ENCODE data around the gene HIPK4.

DNA sequence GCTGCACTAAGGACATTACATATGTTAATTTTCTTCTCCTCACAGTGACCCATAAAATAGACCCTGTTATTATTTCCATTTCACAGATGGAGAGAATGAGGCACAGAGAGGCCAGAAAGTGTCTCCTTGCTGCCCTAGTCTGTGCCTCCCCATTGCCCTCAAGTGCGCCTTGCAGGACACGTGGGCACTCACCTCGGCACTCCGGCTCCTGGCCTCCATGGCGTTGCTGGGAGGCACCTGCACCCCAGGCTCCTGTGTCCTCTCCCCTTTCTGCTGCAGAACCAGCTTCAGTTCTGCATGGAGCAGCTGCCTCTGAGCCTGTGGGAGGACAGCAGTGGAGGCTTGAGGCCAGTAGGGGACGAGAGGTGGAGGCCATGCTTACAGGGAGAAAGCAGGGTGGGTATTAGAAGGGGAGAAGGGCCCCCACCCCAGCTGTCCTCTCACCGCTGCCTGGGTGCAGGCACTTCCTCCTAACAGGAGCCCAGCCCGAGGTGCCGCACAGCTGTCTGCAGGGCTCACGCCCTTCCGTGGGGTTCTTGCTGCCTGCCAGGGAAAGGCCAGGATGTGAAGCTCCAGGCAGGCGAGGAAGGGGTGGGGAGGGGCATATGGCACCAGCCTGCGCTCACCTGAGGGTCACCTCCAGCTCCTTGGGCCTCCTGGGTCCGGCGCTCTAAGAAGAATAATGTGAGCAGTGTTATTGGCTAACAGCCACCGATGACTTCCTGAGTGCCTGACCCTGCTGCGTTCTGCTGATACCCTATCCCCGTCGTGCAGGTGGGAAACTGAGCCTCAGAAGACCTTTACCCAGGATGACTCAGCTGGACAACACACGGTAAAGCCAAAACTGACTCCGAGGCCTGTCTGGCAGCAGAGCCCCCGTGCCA lies 18.0 kb upstream of the HIPK4 start:
- TF ChIP-seq POLR2A (IDR thresholded peaks at IDR 0.05) (no peak), CTCF (IDR thresholded peaks at IDR 0.05) (no peak)

Data from vagina (tissue), 2 donors.